RWPE2 (cell line): ENCODE results near the gene URAD.

ENCODE experiments used
- ATAC-seq: fragments of 200-7000 bp; cut with Tn5 transposase; 3 replicates; pipeline ENCODE4 v1.9.1; 2021; ENCODE audit warnings: low read depth
- DNase-seq: peaks from one replicate; pipeline ENCODE4 v3.0.0-alpha.2; 2020; ENCODE audit warnings: low spot score
- H3K27ac ChIP-seq: fragments of 450-650 bp; 2 replicates; pipeline ENCODE4 v1.5.1; 2017; ENCODE audit warnings: mild to moderate bottlenecking; ENCODE audit not compliant: poor library complexity, severe bottlenecking
- H3K27me3 ChIP-seq: fragments of 250-450 bp; sonication (Bioruptor Pico); 2 replicates; pipeline ENCODE4 v1.5.1; 2021; ENCODE audit warnings: mild to moderate bottlenecking, moderate library complexity; ENCODE audit not compliant: insufficient read depth, poor library complexity, severe bottlenecking
- H3K36me3 ChIP-seq: fragments of 250-450 bp; sonication (Bioruptor Pico); 2 replicates; pipeline ENCODE4 v1.5.1; 2020; ENCODE audit warnings: low read depth, mild to moderate bottlenecking, moderate library complexity
- H3K4me1 ChIP-seq: fragments of 250-450 bp; sonication (Bioruptor Pico); 2 replicates; pipeline ENCODE4 v1.5.1; 2021; ENCODE audit warnings: mild to moderate bottlenecking, moderate library complexity; ENCODE audit not compliant: insufficient read depth, poor library complexity, severe bottlenecking
- H3K4me3 ChIP-seq: fragments of 250-450 bp; sonication (Bioruptor Pico); 2 replicates; pipeline ENCODE4 v1.5.1; 2021; ENCODE audit warnings: mild to moderate bottlenecking, moderate library complexity; ENCODE audit not compliant: severe bottlenecking
- H3K9me3 ChIP-seq: fragments of 250-450 bp; sonication (Bioruptor Pico); 2 replicates; pipeline ENCODE4 v1.5.1; 2021; ENCODE audit warnings: mild to moderate bottlenecking, moderate library complexity; ENCODE audit not compliant: severe bottlenecking
- TF ChIP-seq, protein P1 (sequence below): fragments of 450-650 bp; IDR thresholded peaks from one replicate; pipeline ENCODE4 v1.5.1; 2017; ENCODE audit warnings: mild to moderate bottlenecking, moderate library complexity; ENCODE audit not compliant: poor library complexity, severe bottlenecking

URAD gene

DNA sequence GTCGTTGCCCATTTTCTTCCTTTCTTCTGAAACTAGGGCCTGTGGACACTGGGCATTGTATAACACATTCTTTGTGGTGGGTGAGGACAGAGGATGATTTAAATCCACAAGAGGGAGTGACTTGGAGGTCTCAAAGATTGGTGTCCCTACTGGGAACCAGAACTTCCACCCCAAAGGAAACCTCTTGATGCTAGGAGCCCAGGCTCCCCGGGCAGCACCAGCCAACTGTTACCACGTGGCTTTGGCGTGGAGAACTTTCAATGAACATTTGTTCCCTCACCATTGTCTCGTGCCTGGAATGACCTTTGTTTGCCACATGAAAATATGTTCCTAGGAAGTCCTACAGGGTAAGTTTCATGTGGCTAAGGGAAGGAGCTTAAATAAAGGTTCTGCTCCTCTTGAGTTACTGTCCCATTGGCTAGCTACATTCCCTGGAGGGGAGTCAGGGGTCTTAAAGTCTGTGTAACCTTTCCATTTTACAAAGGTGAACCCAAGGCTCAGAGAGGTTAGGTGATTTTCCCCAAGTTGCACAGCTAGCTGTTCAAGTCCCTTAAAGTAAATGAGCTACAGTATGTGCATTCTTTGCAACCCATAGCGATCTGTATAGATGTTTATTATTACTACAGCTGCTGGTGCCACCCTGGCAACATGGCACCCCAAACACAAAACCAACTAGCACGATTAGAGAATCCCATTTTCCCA lies 14.4 kb downstream of the URAD start:
- H3K4me1 ChIP-seq: no peaks in the 10 kb centered on the region
- H3K4me3 ChIP-seq: no peak overlapping the region
- H3K27me3 ChIP-seq: peaks cover 96% of the 10 kb centered on the region
- DNase-seq (no peak), ATAC-seq (no peak)
- TF ChIP-seq, protein P1, sequence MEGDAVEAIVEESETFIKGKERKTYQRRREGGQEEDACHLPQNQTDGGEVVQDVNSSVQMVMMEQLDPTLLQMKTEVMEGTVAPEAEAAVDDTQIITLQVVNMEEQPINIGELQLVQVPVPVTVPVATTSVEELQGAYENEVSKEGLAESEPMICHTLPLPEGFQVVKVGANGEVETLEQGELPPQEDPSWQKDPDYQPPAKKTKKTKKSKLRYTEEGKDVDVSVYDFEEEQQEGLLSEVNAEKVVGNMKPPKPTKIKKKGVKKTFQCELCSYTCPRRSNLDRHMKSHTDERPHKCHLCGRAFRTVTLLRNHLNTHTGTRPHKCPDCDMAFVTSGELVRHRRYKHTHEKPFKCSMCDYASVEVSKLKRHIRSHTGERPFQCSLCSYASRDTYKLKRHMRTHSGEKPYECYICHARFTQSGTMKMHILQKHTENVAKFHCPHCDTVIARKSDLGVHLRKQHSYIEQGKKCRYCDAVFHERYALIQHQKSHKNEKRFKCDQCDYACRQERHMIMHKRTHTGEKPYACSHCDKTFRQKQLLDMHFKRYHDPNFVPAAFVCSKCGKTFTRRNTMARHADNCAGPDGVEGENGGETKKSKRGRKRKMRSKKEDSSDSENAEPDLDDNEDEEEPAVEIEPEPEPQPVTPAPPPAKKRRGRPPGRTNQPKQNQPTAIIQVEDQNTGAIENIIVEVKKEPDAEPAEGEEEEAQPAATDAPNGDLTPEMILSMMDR: no peak
- no peak overlapping the region for H3K27ac ChIP-seq
- H3K9me3 ChIP-seq: no peaks in the 10 kb centered on the region
- H3K36me3 ChIP-seq: no peaks in the 10 kb centered on the region

DNA sequence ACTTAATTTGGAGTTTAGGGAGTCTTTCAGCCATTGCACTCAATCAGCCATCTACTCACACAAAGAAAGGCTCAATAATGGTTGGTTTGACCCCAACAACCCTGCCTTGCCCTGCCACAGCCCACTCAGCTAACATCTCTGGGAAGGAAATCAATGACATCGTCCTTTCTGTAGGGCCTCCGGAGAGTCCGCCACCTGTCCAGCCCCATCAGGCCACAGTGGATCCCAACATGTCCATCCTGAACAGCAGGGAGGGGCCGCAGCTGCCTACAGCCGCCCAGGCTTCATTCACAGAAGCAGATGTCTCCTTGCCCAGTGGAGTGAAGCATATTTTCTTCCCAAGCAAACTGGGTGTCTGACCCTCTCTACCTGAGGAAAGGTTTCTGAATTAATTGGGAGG lies 15.2 kb downstream of the URAD start:
- no peak for DNase-seq
- H3K27me3 ChIP-seq: peaks cover 96% of the 10 kb centered on the region
- no peak overlapping the region for H3K27ac ChIP-seq
- no peak overlapping the region for H3K4me3 ChIP-seq
- TF ChIP-seq, protein P1: no peak
- ATAC-seq: no peak
- H3K36me3 ChIP-seq: no peaks in the 10 kb centered on the region
- no peaks in the 10 kb centered on the region for H3K4me1 ChIP-seq
- H3K9me3 ChIP-seq: no peaks in the 10 kb centered on the region

DNA sequence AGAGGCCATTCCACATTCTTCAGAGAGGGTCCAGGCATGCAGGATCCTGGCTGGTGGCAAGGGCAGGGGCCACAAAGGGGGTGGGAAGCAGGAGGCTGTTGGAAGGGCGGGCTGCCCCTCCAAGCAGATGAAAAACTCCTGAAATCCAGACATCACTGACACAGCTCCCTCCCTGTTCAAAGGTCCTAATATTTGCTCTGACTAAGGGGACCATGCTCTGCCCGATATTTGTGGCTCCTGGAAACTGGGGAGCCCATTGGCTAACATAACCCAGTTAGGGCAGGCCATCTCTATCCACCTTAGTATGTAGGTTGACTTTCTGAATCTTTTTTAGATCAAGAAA lies 16.0 kb downstream of the URAD start:
- H3K27me3 ChIP-seq: peaks cover 96% of the 10 kb centered on the region
- no peak overlapping the region for H3K27ac ChIP-seq
- H3K4me1 ChIP-seq: no peaks in the 10 kb centered on the region
- DNase-seq: no peak
- no peaks in the 10 kb centered on the region for H3K36me3 ChIP-seq
- TF ChIP-seq, protein P1: no peak
- no peaks in the 10 kb centered on the region for H3K9me3 ChIP-seq
- no peak for ATAC-seq
- no peak overlapping the region for H3K4me3 ChIP-seq

DNA sequence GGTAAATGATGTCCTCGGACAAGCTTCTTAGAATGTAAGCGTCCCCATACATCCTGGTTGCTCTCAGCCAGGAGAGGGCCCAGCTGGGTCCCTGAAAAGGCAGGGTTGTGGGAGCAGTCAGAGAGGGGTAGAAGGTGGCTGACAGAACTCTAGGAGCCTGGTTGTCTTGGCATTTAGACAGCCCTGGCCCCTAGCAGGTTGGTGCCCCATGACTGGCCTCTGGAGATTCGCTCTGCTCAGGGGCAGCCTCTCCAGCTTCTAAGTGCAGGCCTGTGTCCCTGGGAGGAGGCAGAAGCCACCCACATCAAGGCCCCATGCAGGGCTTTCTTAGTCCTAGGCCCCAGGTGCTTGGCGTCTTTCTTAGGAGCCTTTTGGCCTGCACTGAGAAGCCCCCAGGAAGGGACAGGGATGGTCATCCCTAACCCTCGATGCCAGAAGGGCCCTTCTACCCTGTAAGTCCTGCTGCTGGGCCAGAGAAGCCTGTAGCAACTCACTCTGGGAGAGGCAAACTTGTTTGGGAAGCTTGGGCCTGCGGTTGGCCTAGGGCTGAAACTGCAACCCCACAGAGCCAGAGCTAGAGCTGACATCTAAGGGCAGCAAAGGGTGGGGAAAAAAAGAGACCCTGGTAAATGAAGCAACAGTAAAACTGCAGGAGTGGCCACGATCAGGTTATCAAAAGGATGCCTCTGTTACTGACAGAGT lies 16.6 kb downstream of the URAD start:
- H3K36me3 ChIP-seq: no peaks in the 10 kb centered on the region
- no peak overlapping the region for H3K4me3 ChIP-seq
- peaks cover 96% of the 10 kb centered on the region for H3K27me3 ChIP-seq
- H3K9me3 ChIP-seq: no peaks in the 10 kb centered on the region
- H3K4me1 ChIP-seq: no peaks in the 10 kb centered on the region
- no peak for DNase-seq
- ATAC-seq: no peak
- TF ChIP-seq, protein P1: no peak
- H3K27ac ChIP-seq: no peak overlapping the region

DNA sequence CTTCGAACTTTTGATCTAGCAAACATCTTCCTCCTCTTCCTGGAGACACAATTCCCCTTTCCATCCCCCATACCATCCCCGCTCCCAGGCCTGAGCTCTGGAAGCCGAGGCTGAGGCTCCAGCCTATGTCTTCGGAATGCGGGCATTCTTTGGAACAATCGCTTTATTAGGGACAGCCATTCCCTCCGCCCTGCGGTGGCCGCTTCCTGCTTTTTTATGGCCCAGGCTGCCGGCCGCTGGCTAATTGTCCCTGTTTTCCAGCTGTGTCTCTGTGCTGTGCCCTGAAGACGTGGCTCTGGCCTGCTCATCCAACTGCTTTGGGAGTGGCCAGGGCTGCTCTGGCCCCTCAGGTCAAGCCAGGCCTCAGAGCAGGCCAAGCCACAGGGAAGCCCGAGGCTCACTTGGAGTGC lies 17.3 kb downstream of the URAD start:
- Histone ChIP-seq H3K9me3 (no peaks in the 10 kb centered on the region), H3K27me3 (peaks cover 96% of the 10 kb centered on the region), H3K36me3 (no peaks in the 10 kb centered on the region), H3K4me3 (no peak overlapping the region), H3K27ac (no peak overlapping the region), H3K4me1 (no peaks in the 10 kb centered on the region)
- no peak for DNase-seq
- ATAC-seq: no peak
- TF ChIP-seq, protein P1: no peak
